Measurements from ENCODE around the gene MID1.

MID1 gene

DNA sequence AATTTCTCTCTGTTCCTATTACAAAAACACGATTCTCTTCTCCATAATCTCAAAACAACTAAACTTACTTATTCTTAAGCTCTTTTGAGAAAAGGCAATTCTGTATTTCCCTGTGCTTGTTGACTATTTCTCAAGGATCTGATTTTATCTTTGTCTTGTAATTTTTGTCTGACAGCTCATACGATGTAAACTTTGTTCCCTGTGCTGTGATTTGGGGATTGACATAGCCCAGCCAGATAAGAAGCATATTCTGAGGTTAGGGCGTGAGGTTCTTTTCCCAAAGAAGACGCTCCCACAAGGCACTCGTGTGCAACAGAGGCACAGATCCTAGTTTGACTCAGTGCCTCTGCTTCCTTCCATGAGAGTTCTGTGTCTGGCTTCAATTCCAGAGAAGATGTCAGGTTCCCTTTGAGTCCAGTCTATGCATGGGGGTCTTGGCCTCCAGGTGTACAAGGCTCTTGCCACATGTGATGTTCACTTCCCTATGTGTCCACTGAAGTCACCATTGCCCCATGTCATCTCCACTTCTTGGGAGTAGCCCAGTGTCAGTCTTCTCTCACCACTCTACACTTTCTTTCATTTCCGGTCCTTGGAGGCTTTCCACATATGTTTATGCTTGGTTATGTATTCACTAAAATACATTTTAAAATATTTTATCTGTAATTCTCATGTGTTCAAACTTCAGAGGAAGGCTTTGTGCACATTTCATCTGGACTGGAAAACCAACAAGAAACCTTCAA is 94.8 kb downstream of the MID1 start:
- no peak for DNase-seq

GRCh38 chrX:10524578-10524977 is 95.8 kb downstream of the MID1 start:
- no peak for DNase-seq

DNA sequence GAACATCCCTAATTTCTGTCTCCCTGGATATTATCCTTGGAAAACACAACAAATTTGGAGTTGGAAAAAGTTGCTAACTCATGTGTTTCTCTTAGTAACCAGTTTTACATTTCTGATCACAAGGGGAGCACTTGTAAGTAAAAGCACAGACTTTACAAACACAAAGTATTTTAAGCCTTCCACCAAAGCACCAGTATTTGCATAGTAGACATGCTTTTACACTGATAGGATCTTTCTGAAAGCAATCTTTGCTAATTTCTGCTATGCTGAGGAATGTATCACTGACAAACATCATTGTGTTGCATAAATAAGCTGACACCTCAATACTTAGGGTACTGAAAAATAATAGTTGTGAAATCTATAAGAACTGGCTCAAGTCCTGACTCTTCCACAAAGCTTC is 100.6 kb downstream of the MID1 start:
- DNase-seq: no peak

- DNase-seq: no peak
These were observed 101.1 kb downstream of the MID1 start for GRCh38 chrX:10519278-10519677.

GRCh38 chrX:10518073-10518472 is 102.3 kb downstream of the MID1 start:
- no peak for DNase-seq

GRCh38 chrX:10516781-10517322 is 103.5 kb downstream of the MID1 start:
- no peak for DNase-seq

DNA sequence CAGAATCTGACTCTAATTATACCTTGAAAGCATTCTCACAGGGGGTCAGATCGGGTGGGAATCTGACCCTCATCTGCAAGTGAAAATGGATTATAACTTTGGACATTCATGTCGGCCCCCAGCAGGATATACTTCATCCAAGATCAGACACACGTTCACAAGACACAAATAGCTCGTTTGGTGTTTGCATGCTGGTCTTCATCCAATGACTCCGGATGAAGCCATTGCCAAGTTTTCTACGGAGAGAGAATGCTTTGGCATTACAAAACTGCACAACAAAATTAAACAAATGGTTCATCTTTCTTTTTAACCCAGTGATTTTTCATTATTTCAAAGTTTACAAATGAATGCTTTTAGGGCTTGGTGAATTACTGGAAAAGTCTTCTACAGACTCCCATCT is 105.5 kb downstream of the MID1 start:
- DNase-seq: no peak

GRCh38 chrX:10513974-10514373 is 106.4 kb downstream of the MID1 start:
- DNase-seq: no peak

DNA sequence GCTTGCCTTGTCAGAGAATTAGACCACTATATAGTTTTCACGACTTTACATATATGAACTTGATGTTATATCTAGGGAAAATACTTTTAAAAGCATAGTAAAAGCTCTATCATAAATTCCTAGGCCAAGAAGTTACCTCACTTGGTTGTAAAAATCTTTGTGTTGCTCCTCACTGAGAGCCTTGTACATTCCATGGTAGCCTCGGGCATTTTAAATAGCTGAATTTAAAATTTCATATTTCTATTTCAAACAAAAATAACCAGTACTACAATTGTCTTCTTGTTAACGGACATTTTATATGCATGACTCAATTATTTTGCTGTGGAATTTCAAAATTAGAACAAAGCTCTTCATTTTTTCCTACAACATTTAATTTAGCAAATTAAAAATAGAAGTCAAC is 107.6 kb downstream of the MID1 start:
- DNase-seq: no peak

- no peak for DNase-seq
These were observed 108.1 kb downstream of the MID1 start for GRCh38 chrX:10512258-10512657.

- DNase-seq: no peak
These were observed 111.0 kb downstream of the MID1 start for GRCh38 chrX:10509397-10509796.

DNA sequence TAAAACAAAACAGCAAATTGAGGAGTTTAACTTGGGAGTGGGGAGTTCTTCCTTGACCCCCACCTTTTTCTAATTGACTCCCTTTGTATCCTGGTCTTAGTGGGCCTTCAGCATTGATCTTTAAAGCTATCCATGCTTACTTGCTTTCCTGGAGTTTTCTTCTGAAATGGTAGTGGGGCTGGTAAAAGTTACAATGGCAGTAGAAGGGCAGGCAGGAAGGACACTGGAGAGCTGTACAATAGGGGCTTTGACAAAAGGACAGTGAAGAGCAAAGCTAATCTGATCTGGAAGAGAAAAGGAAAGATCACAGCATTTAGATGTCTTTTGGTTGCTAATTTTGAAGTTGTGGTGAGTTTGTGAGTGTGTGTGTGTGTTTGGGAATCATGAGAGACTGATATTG is 111.5 kb downstream of the MID1 start:
- DNase-seq: no peak

DNA sequence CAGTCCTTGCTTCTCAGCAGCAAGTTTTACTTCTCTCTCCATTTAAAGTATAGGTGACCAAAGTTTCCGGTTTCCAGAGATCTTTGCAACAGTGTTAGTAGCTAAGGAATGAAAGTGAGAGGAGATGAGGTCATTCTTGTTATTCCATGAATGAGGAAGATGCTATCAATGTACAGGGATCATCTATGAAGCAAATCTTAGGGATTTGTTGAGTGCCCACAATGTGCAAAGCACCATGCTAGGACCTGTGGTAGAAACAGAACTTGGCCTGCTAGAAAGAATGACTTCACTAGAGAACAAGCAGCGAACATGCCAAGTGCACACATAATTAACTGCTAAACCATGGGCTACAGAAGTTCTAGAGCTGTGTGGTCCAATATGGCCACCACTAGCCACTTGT is 112.5 kb downstream of the MID1 start:
- no peak for DNase-seq

DNA sequence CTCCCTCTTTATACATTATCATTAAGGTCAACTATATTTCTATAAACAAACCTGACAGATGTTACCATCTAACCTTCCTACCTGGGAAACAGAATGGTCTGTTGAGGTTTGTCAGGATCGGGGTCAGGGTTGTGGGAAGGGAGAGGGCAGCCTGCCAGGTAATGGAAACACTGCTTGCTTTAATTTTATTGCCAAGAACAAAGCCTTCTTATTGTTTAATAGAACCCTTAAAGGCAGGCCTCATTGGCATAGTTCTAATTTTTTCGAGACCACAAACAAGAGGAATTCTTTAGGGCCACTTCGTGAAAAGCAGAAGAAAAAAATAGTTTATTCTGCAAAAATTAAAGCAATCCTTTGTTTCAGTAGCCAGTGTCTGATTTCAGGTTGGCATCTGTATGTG is 113.2 kb downstream of the MID1 start:
- no peak for DNase-seq

- no peak for DNase-seq
These were observed 113.6 kb downstream of the MID1 start for GRCh38 chrX:10506781-10507180.

DNA sequence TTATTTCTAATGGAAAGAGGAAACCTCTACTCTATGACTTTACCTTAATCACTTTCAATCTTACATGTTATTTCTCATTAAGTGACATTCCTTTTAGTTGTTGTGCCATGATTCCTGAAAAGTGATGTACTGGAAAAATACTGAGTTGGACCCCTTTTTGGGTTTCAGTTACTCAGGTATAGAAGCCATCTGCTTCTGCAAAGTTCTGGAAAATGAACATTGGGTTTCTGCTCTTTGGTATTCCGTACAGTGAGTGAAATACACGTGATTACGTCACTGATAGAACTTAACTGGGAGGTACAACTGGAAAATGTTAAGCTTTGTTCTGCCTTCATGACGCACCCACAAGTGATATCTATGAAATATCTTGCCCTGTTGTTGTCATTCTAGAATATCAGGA is 114.7 kb downstream of the MID1 start:
- DNase-seq: no peak

DNA sequence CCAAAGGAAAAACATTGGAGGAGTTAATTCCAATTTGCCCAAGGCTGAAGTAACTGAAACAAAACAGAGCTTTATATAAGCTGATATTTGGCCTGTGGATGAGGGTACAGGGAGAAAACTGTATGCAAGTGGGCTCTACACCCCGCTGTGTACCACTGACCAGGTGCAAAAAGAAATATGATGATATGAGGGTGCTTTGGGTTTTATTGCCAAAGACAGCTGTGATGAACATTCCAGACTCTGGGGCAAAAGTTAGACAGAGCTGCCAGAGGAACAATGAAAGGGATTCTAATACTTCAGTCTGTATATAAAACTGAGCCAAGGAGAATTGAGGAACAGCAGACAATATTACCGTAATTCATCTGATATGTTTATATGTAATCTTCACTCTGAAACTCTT is 117.4 kb downstream of the MID1 start:
- no peak for DNase-seq

- DNase-seq: no peak
These were observed 118.8 kb downstream of the MID1 start for GRCh38 chrX:10501611-10502010.

- no peak for DNase-seq
These were observed 123.9 kb downstream of the MID1 start for GRCh38 chrX:10496345-10496965.

- DNase-seq: no peak
These were observed 124.7 kb downstream of the MID1 start for GRCh38 chrX:10495677-10496076.

DNA sequence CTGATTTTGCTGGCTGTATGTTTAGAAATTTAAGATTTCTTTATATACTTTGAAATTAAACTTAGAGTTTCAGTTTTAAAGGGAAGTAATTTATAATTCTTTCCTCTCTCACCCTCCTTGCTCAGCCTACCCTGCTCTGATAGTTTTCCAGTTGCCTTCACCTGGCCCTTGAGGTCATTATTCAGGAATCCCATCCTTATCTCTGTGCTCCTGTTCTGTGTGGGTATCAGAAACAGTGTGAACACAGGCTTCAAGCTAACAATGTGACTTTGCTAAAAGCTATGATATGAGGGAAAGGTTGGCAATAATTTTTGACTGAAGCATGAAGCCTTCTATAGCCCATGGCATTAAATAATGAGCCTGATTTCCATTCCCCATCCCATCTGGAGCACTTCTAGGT is 128.1 kb downstream of the MID1 start:
- no peak for DNase-seq

DNA sequence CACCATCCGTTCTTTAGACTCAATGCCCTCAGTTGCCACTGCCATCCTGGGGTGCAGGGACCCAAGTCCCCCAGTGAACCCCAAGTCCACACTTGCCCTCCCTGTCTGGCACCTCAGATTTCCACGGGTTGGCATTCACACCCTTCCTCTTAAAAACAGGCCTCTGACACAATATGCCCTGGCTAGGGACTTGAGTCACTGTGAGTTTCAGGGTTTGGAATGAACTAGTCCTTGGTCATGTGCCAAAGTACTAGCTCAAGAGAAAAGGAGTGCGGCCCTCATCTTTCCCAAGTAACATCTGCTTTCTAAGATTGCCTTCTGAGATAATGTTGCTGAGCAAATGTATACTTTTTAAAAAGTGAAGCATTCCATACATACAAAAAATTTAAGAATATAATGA is 134.0 kb downstream of the MID1 start:
- no peak for DNase-seq

DNA sequence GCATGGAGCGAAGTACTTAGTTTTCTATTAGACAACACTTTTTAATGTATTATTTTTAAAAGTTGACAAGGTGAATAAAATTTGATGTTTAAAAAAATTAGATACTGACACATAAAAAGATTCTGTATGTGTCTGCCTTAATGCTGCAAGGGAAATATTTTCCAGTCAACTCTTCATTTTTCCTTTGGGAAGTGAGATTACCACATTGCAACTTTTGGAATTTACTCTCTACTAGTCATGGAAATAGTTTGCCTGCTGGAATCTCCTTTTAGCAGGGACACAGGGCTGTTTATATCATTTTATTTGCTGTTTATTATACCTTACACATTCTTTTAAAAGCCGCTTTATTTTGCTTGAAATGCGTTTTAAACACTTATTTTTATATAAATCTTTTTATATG is 135.1 kb downstream of the MID1 start:
- DNase-seq: no peak

GRCh38 chrX:10484683-10485247 is 135.6 kb downstream of the MID1 start:
- DNase-seq: no peak

All from DMS153 (cell line).